ENCODE results near the gene EPHA7.

Gene EPHA7

DNA sequence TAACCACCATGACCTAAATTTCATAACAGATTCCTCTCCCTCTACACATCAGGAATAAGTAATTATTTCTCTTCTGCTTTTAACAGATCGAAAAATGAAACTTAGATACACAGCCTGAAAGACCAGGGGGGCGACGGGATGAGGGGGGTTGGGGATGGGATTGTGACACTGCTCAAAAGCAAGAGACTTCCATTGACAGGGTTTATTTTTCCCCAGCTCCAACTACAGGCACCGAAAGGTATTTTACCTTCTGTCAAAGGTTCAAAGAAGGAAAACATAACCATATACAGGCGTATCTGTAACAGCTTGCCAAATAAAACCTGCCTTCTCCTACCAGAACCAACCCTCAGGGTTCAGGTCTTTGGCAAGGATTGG lies 1.3 kb downstream of the EPHA7 start:
- ATAC-seq, result no peak
- TF ChIP-seq ZFP30 (CRISPR knock-in tag; IDR thresholded peaks at IDR 0.05) (no peak), TCF4 (CRISPR knock-in tag; IDR thresholded peaks at IDR 0.05; ENCODE audit: borderline replicate concordance) (no peak), RARB (CRISPR knock-in tag; IDR thresholded peaks at IDR 0.05) (no peak), SNAI2 (CRISPR knock-in tag; IDR thresholded peaks at IDR 0.05) (no peak), ZNF70 (CRISPR knock-in tag; IDR thresholded peaks at IDR 0.05) (no peak), ESRRG (CRISPR knock-in tag; IDR thresholded peaks at IDR 0.05) (no peak), CSDC2 (CRISPR knock-in tag; IDR thresholded peaks at IDR 0.05) (no peak), ZNF565 (CRISPR knock-in tag; conservative IDR thresholded peaks at IDR 0.05; ENCODE audit: low read depth) (no peak), TOX (CRISPR knock-in tag; IDR thresholded peaks at IDR 0.05; ENCODE audit: borderline replicate concordance) (no peak), ARNTL (CRISPR knock-in tag; IDR thresholded peaks at IDR 0.05; ENCODE audit: borderline replicate concordance, low read depth) (no peak), ISL1 (CRISPR knock-in tag; IDR thresholded peaks at IDR 0.05) (no peak), PPARA (CRISPR knock-in tag; IDR thresholded peaks at IDR 0.05; ENCODE audit: borderline replicate concordance) (no peak), ZC3H10 (CRISPR knock-in tag; IDR thresholded peaks at IDR 0.05) (no peak), BACH2 (CRISPR knock-in tag; IDR thresholded peaks at IDR 0.05; ENCODE audit: borderline replicate concordance) (no peak)
- TF ChIP-seq, protein P1, sequence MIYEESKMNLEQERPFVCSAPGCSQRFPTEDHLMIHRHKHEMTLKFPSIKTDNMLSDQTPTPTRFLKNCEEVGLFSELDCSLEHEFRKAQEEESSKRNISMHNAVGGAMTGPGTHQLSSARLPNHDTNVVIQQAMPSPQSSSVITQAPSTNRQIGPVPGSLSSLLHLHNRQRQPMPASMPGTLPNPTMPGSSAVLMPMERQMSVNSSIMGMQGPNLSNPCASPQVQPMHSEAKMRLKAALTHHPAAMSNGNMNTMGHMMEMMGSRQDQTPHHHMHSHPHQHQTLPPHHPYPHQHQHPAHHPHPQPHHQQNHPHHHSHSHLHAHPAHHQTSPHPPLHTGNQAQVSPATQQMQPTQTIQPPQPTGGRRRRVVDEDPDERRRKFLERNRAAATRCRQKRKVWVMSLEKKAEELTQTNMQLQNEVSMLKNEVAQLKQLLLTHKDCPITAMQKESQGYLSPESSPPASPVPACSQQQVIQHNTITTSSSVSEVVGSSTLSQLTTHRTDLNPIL (CRISPR knock-in tag; IDR thresholded peaks at IDR 0.05; ENCODE audit: low read depth), result no peak
- TF ChIP-seq, protein P2, sequence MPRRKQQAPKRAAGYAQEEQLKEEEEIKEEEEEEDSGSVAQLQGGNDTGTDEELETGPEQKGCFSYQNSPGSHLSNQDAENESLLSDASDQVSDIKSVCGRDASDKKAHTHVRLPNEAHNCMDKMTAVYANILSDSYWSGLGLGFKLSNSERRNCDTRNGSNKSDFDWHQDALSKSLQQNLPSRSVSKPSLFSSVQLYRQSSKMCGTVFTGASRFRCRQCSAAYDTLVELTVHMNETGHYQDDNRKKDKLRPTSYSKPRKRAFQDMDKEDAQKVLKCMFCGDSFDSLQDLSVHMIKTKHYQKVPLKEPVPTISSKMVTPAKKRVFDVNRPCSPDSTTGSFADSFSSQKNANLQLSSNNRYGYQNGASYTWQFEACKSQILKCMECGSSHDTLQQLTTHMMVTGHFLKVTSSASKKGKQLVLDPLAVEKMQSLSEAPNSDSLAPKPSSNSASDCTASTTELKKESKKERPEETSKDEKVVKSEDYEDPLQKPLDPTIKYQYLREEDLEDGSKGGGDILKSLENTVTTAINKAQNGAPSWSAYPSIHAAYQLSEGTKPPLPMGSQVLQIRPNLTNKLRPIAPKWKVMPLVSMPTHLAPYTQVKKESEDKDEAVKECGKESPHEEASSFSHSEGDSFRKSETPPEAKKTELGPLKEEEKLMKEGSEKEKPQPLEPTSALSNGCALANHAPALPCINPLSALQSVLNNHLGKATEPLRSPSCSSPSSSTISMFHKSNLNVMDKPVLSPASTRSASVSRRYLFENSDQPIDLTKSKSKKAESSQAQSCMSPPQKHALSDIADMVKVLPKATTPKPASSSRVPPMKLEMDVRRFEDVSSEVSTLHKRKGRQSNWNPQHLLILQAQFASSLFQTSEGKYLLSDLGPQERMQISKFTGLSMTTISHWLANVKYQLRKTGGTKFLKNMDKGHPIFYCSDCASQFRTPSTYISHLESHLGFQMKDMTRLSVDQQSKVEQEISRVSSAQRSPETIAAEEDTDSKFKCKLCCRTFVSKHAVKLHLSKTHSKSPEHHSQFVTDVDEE (CRISPR knock-in tag; IDR thresholded peaks at IDR 0.05), result no peak
- TF ChIP-seq, protein P3, sequence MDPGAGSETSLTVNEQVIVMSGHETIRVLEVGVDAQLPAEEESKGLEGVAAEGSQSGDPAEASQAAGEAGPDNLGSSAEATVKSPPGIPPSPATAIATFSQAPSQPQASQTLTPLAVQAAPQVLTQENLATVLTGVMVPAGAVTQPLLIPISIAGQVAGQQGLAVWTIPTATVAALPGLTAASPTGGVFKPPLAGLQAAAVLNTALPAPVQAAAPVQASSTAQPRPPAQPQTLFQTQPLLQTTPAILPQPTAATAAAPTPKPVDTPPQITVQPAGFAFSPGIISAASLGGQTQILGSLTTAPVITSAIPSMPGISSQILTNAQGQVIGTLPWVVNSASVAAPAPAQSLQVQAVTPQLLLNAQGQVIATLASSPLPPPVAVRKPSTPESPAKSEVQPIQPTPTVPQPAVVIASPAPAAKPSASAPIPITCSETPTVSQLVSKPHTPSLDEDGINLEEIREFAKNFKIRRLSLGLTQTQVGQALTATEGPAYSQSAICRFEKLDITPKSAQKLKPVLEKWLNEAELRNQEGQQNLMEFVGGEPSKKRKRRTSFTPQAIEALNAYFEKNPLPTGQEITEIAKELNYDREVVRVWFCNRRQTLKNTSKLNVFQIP (CRISPR knock-in tag; IDR thresholded peaks at IDR 0.05; ENCODE audit: borderline replicate concordance, low read depth), result no peak
- TF ChIP-seq, protein P4, sequence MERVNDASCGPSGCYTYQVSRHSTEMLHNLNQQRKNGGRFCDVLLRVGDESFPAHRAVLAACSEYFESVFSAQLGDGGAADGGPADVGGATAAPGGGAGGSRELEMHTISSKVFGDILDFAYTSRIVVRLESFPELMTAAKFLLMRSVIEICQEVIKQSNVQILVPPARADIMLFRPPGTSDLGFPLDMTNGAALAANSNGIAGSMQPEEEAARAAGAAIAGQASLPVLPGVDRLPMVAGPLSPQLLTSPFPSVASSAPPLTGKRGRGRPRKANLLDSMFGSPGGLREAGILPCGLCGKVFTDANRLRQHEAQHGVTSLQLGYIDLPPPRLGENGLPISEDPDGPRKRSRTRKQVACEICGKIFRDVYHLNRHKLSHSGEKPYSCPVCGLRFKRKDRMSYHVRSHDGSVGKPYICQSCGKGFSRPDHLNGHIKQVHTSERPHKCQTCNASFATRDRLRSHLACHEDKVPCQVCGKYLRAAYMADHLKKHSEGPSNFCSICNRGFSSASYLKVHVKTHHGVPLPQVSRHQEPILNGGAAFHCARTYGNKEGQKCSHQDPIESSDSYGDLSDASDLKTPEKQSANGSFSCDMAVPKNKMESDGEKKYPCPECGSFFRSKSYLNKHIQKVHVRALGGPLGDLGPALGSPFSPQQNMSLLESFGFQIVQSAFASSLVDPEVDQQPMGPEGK (CRISPR knock-in tag; IDR thresholded peaks at IDR 0.05; ENCODE audit: borderline replicate concordance), result no peak
- TF ChIP-seq, protein P5, sequence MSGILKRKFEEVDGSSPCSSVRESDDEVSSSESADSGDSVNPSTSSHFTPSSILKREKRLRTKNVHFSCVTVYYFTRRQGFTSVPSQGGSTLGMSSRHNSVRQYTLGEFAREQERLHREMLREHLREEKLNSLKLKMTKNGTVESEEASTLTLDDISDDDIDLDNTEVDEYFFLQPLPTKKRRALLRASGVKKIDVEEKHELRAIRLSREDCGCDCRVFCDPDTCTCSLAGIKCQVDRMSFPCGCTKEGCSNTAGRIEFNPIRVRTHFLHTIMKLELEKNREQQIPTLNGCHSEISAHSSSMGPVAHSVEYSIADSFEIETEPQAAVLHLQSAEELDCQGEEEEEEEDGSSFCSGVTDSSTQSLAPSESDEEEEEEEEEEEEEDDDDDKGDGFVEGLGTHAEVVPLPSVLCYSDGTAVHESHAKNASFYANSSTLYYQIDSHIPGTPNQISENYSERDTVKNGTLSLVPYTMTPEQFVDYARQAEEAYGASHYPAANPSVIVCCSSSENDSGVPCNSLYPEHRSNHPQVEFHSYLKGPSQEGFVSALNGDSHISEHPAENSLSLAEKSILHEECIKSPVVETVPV (CRISPR knock-in tag; IDR thresholded peaks at IDR 0.05), result no peak

DNA sequence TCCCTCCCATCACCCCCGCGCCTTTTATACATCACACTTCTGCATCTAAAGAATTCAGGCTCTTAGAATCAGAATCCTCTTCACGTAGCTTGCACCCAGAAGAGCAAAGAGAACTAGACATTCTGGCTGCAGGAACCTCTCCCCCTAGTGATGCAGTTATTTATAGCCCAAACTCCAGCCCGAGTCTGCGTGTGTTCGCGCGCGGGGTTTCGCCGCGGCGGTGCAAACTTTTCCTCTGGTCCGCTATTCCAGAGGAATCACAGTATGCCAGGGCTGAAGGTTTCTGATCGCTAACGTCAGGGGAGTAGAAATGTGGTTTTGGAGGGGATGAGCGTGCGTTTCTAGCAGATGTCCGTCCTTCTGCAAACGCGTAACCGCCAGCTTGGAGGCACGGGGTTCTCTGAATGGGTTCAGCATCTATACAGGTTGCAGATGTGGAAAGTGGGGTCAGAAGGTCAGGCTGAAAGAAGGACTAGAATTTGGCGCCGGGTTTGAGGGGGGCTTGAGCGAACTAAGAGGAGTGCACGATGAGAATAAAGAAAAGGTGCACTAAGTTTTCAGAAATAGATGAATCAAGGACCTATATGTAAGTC lies 1.8 kb downstream of the EPHA7 start:
- no peak for ATAC-seq
- TF ChIP-seq, protein P5 (CRISPR knock-in tag; IDR thresholded peaks at IDR 0.05), result no peak
- no peak for TF ChIP-seq OSR1 (CRISPR knock-in tag; IDR thresholded peaks at IDR 0.05)
- no peak for TF ChIP-seq ZFP30 (CRISPR knock-in tag; IDR thresholded peaks at IDR 0.05)
- TF ChIP-seq ZFP3 (CRISPR knock-in tag; IDR thresholded peaks at IDR 0.05), result no peak
- TF ChIP-seq, protein P4 (CRISPR knock-in tag; IDR thresholded peaks at IDR 0.05; ENCODE audit: borderline replicate concordance), result no peak
- TF ChIP-seq ESRRG (CRISPR knock-in tag; IDR thresholded peaks at IDR 0.05), result no peak
- no peak for TF ChIP-seq ZC3H10 (CRISPR knock-in tag; IDR thresholded peaks at IDR 0.05)
